Activated naive CD4-positive, alpha-beta T cell (primary cell): ENCODE data around the gene STK10.
"Not testable (repeated sequence)": the region's sequence is repeated elsewhere in the genome, so short reads cannot be mapped to it uniquely, and the experiment has no call there.

Experiments
- DNase-seq, 4 experiments: peaks; one replicate each; lab custom pipeline; 2025; lab: John Stamatoyannopoulos, UW

Gene STK10

GRCh38 chr5:172165465-172165864 is 22.6 kb downstream of the STK10 start:
- no peak for DNase-seq

GRCh38 chr5:172164769-172165212 is 23.2 kb downstream of the STK10 start:
- DNase-seq = no peak

GRCh38 chr5:172163346-172163745 is 24.7 kb downstream of the STK10 start:
- DNase-seq = no peak

- no peak for DNase-seq
Measured at GRCh38 chr5:172162987-172163343, 25.1 kb downstream of the STK10 start.

- no peak for DNase-seq
Measured at GRCh38 chr5:172162323-172162986, 25.6 kb downstream of the STK10 start.

GRCh38 chr5:172160506-172160905 is 27.5 kb downstream of the STK10 start:
- no peak for DNase-seq

GRCh38 chr5:172159016-172159415 is 29.0 kb downstream of the STK10 start:
- DNase-seq = no peak

- no peak for DNase-seq
Measured at GRCh38 chr5:172156541-172156994, 31.5 kb downstream of the STK10 start.

GRCh38 chr5:172155101-172155500 is 32.9 kb downstream of the STK10 start:
- DNase-seq = not testable (repeated sequence)

GRCh38 chr5:172153695-172154094 is 34.3 kb downstream of the STK10 start:
- DNase-seq = no peak

GRCh38 chr5:172151661-172152210 is 36.3 kb downstream of the STK10 start:
- no peak for DNase-seq

- DNase-seq = no peak
Measured at GRCh38 chr5:172150514-172151425, 37.3 kb downstream of the STK10 start.

- not testable (repeated sequence) for DNase-seq
Measured at GRCh38 chr5:172149481-172149880, 38.5 kb downstream of the STK10 start.

- DNase-seq = no peak
Measured at GRCh38 chr5:172149073-172149472, 39.0 kb downstream of the STK10 start.

GRCh38 chr5:172148381-172148780 is 39.6 kb downstream of the STK10 start:
- DNase-seq = no peak

- DNase-seq = no peak
Measured at GRCh38 chr5:172147857-172148256, 40.2 kb downstream of the STK10 start.

- DNase-seq = no peak
Measured at GRCh38 chr5:172146748-172147092, 41.3 kb downstream of the STK10 start.

GRCh38 chr5:172145870-172146747 is 41.9 kb downstream of the STK10 start:
- no peak for DNase-seq

- no peak for DNase-seq
Measured at GRCh38 chr5:172144931-172145869, 42.8 kb downstream of the STK10 start.

- DNase-seq = no peak
Measured at GRCh38 chr5:172144291-172144815, 43.7 kb downstream of the STK10 start.

GRCh38 chr5:172143875-172144274 is 44.1 kb downstream of the STK10 start:
- no peak for DNase-seq
